ENCODE data around the gene SLC5A5.
A peak's percentile ranks its signal among the peaks of the same experiment; 100 is the strongest.

The SLC5A5 gene

DNA sequence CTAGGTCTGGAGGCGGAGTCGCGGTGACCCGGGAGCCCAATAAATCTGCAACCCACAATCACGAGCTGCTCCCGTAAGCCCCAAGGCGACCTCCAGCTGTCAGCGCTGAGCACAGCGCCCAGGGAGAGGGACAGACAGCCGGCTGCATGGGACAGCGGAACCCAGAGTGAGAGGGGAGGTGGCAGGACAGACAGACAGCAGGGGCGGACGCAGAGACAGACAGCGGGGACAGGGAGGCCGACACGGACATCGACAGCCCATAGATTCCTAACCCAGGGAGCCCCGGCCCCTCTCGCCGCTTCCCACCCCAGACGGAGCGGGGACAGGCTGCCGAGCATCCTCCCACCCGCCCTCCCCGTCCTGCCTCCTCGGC is at the start of gene SLC5A5:
Gene SLC5A5 (plus strand): TSS at position 68 of the 373 bp plus-strand sequence. CDS start 375 bp downstream, outside the sequence.
- DNase-seq (ENCODE audit: low read depth in 1 of 2, low spot score in 1 of 2) = no peak

- DNase-seq (ENCODE audit: low read depth in 1 of 2, low spot score in 1 of 2) = no peak
Measured at GRCh38 chr19:17824339-17824738, 47.4 kb upstream of the SLC5A5 start.

- DNase-seq (ENCODE audit: low read depth in 1 of 2, low spot score in 1 of 2) = no peak
Measured at GRCh38 chr19:17826508-17827056, 45.2 kb upstream of the SLC5A5 start.

DNA sequence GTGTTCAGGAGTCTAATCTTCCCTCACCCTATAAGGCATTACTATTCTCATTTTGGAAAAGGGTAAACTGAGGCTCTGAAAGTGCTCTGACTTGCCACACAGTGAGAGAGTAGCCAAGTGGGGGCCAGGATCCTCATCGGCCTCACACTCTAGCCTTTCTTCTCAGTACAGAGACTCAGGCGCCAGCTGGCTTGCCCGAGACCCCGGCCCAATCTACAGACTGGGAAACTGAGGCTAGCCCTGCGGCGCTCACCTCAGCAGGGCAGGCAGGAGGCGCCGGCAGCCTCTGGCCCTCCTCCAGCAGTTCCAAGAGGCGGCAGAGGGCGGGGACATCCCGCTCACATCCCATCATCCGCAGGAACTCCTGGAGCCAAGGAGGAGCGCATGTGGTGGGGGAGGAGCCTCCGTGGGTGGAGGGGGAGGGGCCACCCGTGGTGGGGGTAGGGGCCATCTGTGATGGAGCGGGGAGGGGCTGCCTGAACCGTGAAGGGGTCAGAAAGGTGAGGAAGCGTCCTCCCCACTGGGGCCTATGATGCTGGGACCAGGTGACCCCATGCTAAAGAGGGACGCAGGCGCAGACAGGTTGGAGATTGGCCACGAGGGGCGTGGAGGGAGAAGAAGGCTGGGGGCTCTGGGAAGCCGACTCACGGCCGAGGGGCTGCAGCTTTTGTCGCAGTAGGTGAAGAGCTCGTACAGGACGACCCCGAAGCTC is 41.7 kb upstream of the SLC5A5 start:
- no peak for DNase-seq (ENCODE audit: low read depth in 1 of 2, low spot score in 1 of 2)

- peak in 1 of 2 donors; percentile 47 for DNase-seq (ENCODE audit: low read depth in 1 of 2, low spot score in 1 of 2)
Measured at GRCh38 chr19:17830567-17831418, 41.0 kb upstream of the SLC5A5 start.

- no peak for DNase-seq (ENCODE audit: low read depth in 1 of 2, low spot score in 1 of 2)
Measured at GRCh38 chr19:17831419-17831888, 40.3 kb upstream of the SLC5A5 start.

GRCh38 chr19:17832443-17833208 is 39.1 kb upstream of the SLC5A5 start:
- DNase-seq (ENCODE audit: low read depth in 1 of 2, low spot score in 1 of 2) = no peak

DNA sequence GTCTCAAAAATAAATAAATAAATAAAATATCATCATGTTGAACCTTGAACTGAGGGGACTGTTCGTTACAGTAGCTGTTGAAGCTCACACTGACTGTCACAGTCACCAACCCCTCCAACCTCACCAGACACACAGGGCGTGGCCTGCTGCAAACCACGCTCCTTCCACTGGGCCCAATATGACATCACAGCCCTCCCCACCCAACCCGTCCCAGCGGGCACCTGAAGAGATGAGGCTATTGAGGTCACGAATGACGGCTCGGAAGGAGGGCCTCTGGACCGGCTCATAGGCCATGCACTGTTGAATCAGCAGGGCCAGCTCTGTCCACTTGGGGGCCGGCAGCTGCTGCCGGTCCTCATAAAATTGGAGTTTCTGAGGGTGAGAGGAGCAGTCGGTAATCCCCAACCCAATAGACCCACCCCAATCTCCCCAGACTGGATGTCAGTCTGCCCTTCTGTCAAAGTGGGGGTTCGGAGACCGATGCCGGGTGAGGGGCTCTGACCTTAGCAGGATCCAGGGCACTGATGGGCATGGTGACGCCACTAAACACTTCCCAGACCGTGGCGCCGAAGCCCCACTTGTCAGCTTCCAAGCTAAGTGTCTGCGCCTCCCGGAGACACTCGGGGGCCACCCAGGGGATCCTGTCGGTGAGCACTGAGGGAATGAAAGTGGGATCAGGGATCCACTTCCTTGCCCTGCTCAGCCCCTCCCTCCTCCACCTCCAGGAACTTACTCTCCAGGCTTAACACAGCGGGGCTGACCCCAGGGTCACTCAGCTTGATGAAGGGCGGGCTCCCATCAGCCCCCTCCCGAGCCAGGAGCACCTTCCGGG is 37.2 kb upstream of the SLC5A5 start:
- DNase-seq (ENCODE audit: low read depth in 1 of 2, low spot score in 1 of 2) = no peak

DNA sequence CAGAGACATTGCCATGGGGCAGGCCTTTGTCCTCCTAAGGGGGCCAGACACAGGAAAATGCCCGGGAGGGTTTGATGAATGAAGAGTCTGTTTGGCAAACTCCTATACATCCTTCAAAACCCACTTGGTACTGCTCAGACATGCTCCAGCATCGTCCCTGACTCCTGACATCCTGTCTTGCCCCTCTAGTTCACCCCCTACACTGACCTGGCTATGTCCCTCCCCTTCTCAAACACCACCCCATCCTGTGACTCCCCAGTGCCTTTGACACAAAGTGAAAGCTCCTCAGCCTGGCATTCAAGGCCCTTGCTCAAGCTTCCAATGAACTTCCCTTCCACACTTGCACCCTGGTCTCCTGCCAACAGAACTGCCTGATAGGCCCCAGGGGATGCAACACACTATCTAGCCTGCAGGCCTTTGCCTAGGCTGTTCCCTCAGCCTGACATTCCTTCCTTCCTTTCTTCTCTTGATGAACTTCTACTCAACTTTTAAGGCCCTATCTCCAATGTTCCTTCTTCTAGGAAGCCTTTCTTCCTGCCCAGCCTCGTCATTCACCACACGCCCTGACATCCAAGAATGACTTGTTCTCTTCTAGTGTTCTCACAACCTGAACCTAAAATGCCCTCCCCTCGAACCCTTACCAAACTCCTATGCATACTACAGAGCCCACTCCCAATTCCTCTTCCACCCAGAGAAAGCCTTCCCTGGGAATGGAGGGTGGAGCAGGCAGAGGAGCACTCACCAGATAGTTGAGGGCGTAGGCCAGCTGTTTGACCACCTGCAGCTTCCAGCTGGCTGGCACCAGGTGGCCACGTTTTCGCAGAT is 36.4 kb upstream of the SLC5A5 start:
- no peak for DNase-seq (ENCODE audit: low read depth in 1 of 2, low spot score in 1 of 2)

DNA sequence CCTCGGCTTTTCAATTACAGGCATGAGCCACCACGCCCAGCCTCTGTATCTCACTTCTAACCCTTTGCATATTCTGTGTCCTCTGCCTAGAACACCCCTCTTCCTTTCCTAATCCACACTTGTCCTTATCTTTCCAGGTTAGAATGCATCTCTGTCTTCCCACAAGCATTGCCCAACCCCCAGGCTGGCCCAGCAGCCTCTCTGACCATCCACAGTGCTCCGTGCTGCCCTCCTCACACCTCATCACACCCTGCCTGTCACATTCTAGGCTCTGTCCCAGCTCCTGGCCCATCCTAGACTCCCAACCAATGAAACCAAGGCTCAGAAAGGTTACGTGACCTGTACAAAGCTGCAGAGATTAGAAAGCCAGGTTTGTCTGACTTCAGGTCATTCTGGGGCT is 35.2 kb upstream of the SLC5A5 start:
- no peak for DNase-seq (ENCODE audit: low read depth in 1 of 2, low spot score in 1 of 2)

DNA sequence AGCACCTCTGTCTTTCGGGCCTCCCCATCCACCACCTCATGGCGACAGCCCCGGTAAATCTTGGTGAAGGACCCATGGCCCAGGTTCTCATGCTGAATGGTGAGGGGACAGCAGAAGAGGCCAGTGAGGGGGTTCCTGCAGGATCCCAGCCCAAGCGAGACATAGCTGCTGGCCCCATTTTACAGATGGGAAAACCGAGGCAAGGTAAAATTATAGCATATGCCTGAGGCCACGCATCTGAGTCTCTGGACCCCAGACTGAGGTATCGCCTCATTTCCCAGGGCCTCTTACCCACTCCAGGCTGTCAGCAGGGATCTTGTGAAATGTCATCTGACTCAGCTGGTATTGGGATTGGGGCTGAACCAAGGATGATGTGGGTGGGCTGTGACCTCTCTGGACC is 33.8 kb upstream of the SLC5A5 start:
- DNase-seq (ENCODE audit: low read depth in 1 of 2, low spot score in 1 of 2) = no peak

DNA sequence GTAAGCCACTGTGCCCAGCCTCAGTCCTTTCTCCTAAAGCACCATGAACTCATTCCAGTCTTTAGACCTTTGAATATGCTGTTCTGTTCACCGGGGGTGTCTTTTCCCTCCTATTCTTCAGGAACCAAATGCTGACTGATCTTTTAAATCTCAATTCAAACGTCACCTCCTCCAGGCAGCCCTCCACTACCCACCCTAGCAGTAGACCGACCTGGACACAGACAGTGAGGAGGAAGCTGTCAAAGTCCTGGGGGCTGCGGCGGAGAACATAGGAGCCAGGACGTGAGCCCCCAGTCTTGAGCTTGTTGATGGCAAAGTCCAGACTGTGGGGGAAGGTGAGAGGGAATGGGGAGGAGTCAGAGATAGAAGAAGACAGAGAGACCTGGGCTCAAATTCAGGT is 31.7 kb upstream of the SLC5A5 start:
- no peak for DNase-seq (ENCODE audit: low read depth in 1 of 2, low spot score in 1 of 2)

DNA sequence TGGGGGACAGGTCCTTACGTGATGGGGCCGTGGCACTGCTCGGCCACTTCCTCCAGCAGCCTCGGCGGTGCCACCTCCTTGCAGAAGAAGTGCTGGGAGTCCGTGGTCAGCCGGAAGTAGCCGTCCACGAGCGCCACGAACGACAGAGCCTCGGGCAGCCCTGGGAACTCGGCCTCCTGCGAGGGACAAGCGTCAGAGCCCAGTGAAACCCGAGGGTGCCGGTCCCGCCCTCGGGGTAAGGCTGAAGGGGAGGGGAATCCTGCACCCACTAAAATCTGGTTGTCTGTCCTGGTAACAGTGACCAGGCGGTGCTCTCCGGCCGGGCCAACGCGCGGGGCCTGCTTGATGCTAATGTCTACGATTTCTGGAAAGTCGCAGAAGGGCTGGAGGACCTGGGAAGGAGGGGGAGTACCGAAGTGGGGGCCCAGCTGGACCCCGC is 30.4 kb upstream of the SLC5A5 start:
- no peak for DNase-seq (ENCODE audit: low read depth in 1 of 2, low spot score in 1 of 2)

DNA sequence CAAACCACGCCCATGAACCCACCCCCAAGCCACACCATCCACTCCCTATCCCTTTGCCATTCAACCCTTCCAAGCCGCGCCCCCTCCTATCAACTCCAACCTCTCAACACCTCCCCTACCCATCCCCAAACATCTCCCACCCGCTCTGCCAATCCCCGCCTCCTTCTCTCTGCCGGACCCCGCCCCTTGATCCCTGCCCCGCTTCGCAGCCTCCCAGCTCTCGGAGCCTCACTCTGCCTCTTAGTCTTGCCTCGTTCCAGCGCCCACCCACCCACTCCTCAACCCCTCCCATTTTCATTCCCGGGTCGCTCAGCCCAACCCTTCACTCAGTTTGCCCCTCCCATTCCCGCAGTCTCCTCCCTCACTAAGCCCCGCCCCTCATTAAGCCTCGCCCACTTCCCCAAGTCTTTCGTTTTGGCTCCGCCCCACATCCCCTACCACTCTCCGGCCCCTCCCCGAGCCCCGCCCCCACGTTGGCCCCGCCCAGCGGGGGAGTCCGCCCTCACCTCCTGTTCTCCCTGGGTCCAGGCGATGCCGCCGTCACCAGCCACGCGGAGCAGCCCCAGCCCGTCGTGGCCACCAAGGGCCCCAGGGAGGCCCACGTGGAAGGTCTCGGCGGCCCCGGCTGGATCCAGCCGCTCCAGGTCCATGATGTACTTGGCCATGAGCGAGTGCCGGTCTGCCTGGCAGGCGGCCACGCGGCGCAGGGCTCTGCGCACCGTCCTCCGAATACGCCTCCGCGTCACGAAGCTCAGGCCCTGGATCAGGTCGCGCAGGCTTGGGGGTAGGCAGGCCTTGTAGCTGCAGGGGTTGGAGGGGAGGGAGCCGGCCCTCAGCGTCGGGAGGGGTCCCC is 29.7 kb upstream of the SLC5A5 start:
- DNase-seq (ENCODE audit: low read depth in 1 of 2, low spot score in 1 of 2) = peak in 1 of 2 donors; percentile 66

DNA sequence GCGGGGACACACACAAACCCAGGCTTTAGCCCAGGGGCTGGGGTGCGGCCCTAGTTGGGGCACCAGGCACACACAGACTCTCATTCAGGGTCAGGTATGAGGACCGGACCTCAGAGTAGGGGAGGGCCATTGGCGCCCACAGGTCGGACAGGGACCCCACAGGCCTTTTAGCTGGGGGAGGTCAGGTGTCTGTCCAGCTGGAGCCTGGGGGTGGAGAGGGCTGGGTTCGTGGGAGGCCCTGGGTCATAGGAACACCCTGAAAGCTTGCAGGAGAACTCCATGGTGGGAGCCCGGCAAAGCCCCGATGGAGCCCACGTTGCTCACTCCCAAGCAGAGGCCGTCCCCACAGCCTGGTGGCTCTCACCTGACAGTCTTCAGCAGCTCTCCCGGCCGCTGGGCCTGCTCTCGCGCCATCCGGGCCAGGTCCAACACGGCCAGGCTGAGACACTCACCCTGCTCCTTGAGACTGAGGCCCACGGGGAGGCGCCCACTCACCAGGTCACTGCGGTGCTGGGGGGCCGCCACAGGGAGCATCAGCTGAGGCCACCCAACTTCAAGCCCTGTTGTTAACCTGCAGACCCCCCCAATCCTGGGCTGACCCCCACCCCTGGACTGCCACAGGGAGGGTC is 29.0 kb upstream of the SLC5A5 start:
- DNase-seq (ENCODE audit: low read depth in 1 of 2, low spot score in 1 of 2) = no peak

- no peak for DNase-seq (ENCODE audit: low read depth in 1 of 2, low spot score in 1 of 2)
Measured at GRCh38 chr19:17843292-17843827, 28.4 kb upstream of the SLC5A5 start.

GRCh38 chr19:17843908-17844490 is 27.7 kb upstream of the SLC5A5 start:
- DNase-seq (ENCODE audit: low read depth in 1 of 2, low spot score in 1 of 2) = no peak

Measured in activated CD4-positive, alpha-beta T cell treated with anti-CD3 and anti-CD28 coated beads, Interleukin-2, amount 50 U/mL, for 24 hours (primary cell).